Small intestine (tissue), 7 donors: ENCODE data around the gene RAD51D. TPM values are rescaled to one million over a fixed set of nuclear protein-coding genes. Genes with fewer than 3 reads are reported as not detected.

Experiments
- DNase-seq, 2 donors: peaks; one replicate each; pipeline versions ENCODE4 v3.0.0 to v3.0.0-alpha.2; 2013
- FAIRE-seq: peaks from 2 replicates; lab custom pipeline; 2012; peaks lifted over from hg19 to GRCh38; lab: Jason Lieb, UNC
- H3K27ac ChIP-seq, 3 donors: one replicate each; pipeline ENCODE4 v1.5.1; 2013; ENCODE audit warnings: low read length in 2 of 3, mild to moderate bottlenecking in 2 of 3, control low read depth in 1 of 3, inconsistent platforms in 1 of 3, low read depth in 1 of 3, moderate library complexity in 1 of 3
- H3K27me3 ChIP-seq, 3 donors: one replicate each; pipeline ENCODE4 v1.6.1; 2013; ENCODE audit warnings: low read length in 3 of 3, inconsistent platforms in 1 of 3; ENCODE audit not compliant: control insufficient read depth in 3 of 3, insufficient read depth in 3 of 3
- H3K36me3 ChIP-seq, 3 donors: one replicate each; pipeline ENCODE4 v1.6.1; 2013; ENCODE audit warnings: low read length in 3 of 3, inconsistent platforms in 1 of 3, low read depth in 1 of 3, mild to moderate bottlenecking in 1 of 3, moderate library complexity in 1 of 3; ENCODE audit not compliant: control insufficient read depth in 3 of 3, insufficient read depth in 2 of 3
- H3K4me1 ChIP-seq, 3 donors: one replicate each; pipeline ENCODE4 v1.6.1; 2013; ENCODE audit warnings: low read length in 2 of 3, inconsistent platforms in 1 of 3, low read depth in 1 of 3, mild to moderate bottlenecking in 1 of 3, moderate library complexity in 1 of 3; ENCODE audit not compliant: control insufficient read depth in 3 of 3, insufficient read depth in 2 of 3
- H3K4me3 ChIP-seq, 3 donors: one replicate each; pipeline ENCODE4 v1.5.1; 2013; ENCODE audit warnings: low read length in 3 of 3, control low read depth in 1 of 3, inconsistent platforms in 1 of 3, low read depth in 1 of 3, mild to moderate bottlenecking in 1 of 3, moderate library complexity in 1 of 3
- H3K9me3 ChIP-seq, 2 donors: one replicate each; pipeline ENCODE4 v1.6.1; 2013; ENCODE audit warnings: low read depth in 1 of 2, low read length in 1 of 2; ENCODE audit not compliant: control insufficient read depth in 2 of 2, insufficient read depth in 1 of 2
- WGBS, 3 donors: extraction: QIAGEN DNeasy Blood & Tissue Kit; methylation state at CpG; one replicate each; pipeline ENCODE4 v1.1.7; 2013; 5-methylcytosine and 5-hydroxymethylcytosine counted together
- polyA plus RNA-seq, 4 donors: library from polyadenylated mRNA; stranded (reverse) in 3 of 4; unstranded in 1 of 4; fragments of 200-250 nt in 3 of 4; fragments of 120-200 nt in 1 of 4; gene quantifications; one replicate each; pipeline versions ENCODE4 v1.2.1 to v1.2.3, GENCODE V29; 2013
- donor health status: healthy with polysubstance abuse.
- donor health status: control.
- donor health status: control.
- donor health status: Bipolar disorder and iron deficiency.
- donor health status: healthy.

Gene RAD51D
- polyA plus RNA-seq, 4 donors = 0.89 to 12.2 (median 7.4) TPM

GRCh38 chr17:35086931-35087573 is 32.6 kb downstream of the RAD51D start:
- no peaks in the 10 kb centered on the region for H3K9me3 ChIP-seq
- DNase-seq (peak; percentile 42 to 51), FAIRE-seq (no peak)
- no peaks in the 10 kb centered on the region for H3K27me3 ChIP-seq
- H3K36me3 ChIP-seq = peaks cover 0 to 10% (median 0%) of the 10 kb centered on the region in 3 donors
- peaks cover 0 to 41% (median 4%) of the 10 kb centered on the region in 3 donors for H3K4me1 ChIP-seq
- peak overlapping the region; percentile 68 to 96 (median 76) for H3K27ac ChIP-seq
- peak overlapping the region in 2 of 3 donors; percentile 91 to 100 for H3K4me3 ChIP-seq
- 47 to 74% (median 51%) methylated on average over 8 of the region's 8 CpGs for WGBS, 3 donors

GRCh38 chr17:35086164-35086563 is 33.5 kb downstream of the RAD51D start:
- no peak for DNase-seq
- peaks cover 0 to 43% (median 4%) of the 10 kb centered on the region in 3 donors for H3K4me1 ChIP-seq
- WGBS, 3 donors = 85 to 94% (median 89%) methylated on average over 8 of the region's 8 CpGs
- no peak overlapping the region for H3K4me3 ChIP-seq
- FAIRE-seq = no peak
- H3K27ac ChIP-seq = peak overlapping the region in 2 of 3 donors; percentile 17 to 96
- H3K27me3 ChIP-seq = no peaks in the 10 kb centered on the region
- H3K36me3 ChIP-seq = peaks cover 0 to 10% (median 0%) of the 10 kb centered on the region in 3 donors
- H3K9me3 ChIP-seq = no peaks in the 10 kb centered on the region

- Histone ChIP-seq H3K4me1 (peaks cover 3 to 43% (median 4%) of the 10 kb centered on the region in 3 donors), H3K4me3 (no peak overlapping the region), H3K9me3 (no peaks in the 10 kb centered on the region), H3K36me3 (peaks cover 0 to 10% (median 0%) of the 10 kb centered on the region in 3 donors), H3K27me3 (no peaks in the 10 kb centered on the region), H3K27ac (no peak overlapping the region)
- no peak for FAIRE-seq
- 5 to 53% (median 26%) methylated on average over 2 of the region's 2 CpGs for WGBS, 3 donors
- DNase-seq = peak; percentile 41 to 63
These were observed 34.7 kb downstream of the RAD51D start for GRCh38 chr17:35084987-35085386.

GRCh38 chr17:35083071-35083470 is 36.6 kb downstream of the RAD51D start:
- 21 to 53% (median 22%) methylated on average over 2 of the region's 2 CpGs for WGBS, 3 donors

GRCh38 chr17:35082073-35082657 is 37.5 kb downstream of the RAD51D start:
- Histone ChIP-seq H3K36me3 (peaks cover 0 to 15% (median 0%) of the 10 kb centered on the region in 3 donors), H3K4me1 (peaks cover 3 to 47% (median 8%) of the 10 kb centered on the region in 3 donors), H3K27me3 (no peaks in the 10 kb centered on the region), H3K27ac (peak overlapping the region in 2 of 3 donors; percentile 28 to 61), H3K4me3 (no peak overlapping the region), H3K9me3 (no peaks in the 10 kb centered on the region)
- 7 to 42% (median 14%) methylated on average over 3 of the region's 3 CpGs for WGBS, 3 donors
- peak in 1 of 2 donors; percentile 29 for DNase-seq
- no peak for FAIRE-seq

More at GRCh38 chr17:35083071-35083470, 36.6 kb downstream of the RAD51D start:
- Histone ChIP-seq H3K36me3 (peaks cover 0 to 15% (median 0%) of the 10 kb centered on the region in 3 donors), H3K4me3 (no peak overlapping the region), H3K27me3 (no peaks in the 10 kb centered on the region), H3K4me1 (peaks cover 3 to 41% (median 4%) of the 10 kb centered on the region in 3 donors), H3K27ac (no peak overlapping the region), H3K9me3 (no peaks in the 10 kb centered on the region)
- no peak for FAIRE-seq
- peak in 1 of 2 donors; percentile 26 for DNase-seq

- FAIRE-seq (no peak), DNase-seq (no peak)
- H3K27ac ChIP-seq = no peak overlapping the region
- H3K9me3 ChIP-seq = no peaks in the 10 kb centered on the region
- H3K4me1 ChIP-seq = peaks cover 1 to 43% (median 9%) of the 10 kb centered on the region in 3 donors
- H3K27me3 ChIP-seq = no peaks in the 10 kb centered on the region
- H3K4me3 ChIP-seq = no peak overlapping the region
- H3K36me3 ChIP-seq = peaks cover 0 to 15% (median 0%) of the 10 kb centered on the region in 3 donors
- WGBS, 3 donors = 87 to 91% (median 88%) methylated on average over 1 of the region's 1 CpG
These were observed 38.0 kb downstream of the RAD51D start for GRCh38 chr17:35081638-35082037.

GRCh38 chr17:35080536-35080935 is 39.1 kb downstream of the RAD51D start:
- Histone ChIP-seq H3K4me1 (peaks cover 2 to 34% (median 9%) of the 10 kb centered on the region in 3 donors), H3K27me3 (no peaks in the 10 kb centered on the region), H3K27ac (no peak overlapping the region), H3K4me3 (no peak overlapping the region), H3K9me3 (no peaks in the 10 kb centered on the region), H3K36me3 (peaks cover 0 to 11% (median 0%) of the 10 kb centered on the region in 3 donors)
- FAIRE-seq (no peak), DNase-seq (no peak)
- 48 to 67% (median 58%) methylated on average over 1 of the region's 1 CpG for WGBS, 3 donors

- Histone ChIP-seq H3K9me3 (no peaks in the 10 kb centered on the region), H3K36me3 (peaks cover 0 to 11% (median 0%) of the 10 kb centered on the region in 3 donors), H3K27ac (peak overlapping the region in 1 of 3 donors; percentile 10), H3K4me1 (peaks cover 5 to 34% (median 9%) of the 10 kb centered on the region in 3 donors), H3K27me3 (no peaks in the 10 kb centered on the region), H3K4me3 (no peak overlapping the region)
- peak; percentile 67 for DNase-seq
- WGBS, 3 donors = 97 to 100% (median 100%) methylated on average over 1 of the region's 1 CpG
- no peak for FAIRE-seq
These were observed 39.9 kb downstream of the RAD51D start for GRCh38 chr17:35079547-35080423.
